GM12874 (cell line): ENCODE data around the gene SNTG2.

Experiments used
- TF ChIP-seq, protein P1 (sequence below): IDR thresholded peaks from 2 replicates; pipeline ENCODE4 v1.5.1; 2011; ENCODE audit warnings: low read depth, mild to moderate bottlenecking, control low read depth, low read length, moderate library complexity; ENCODE audit not compliant: insufficient read depth

Gene SNTG2

DNA sequence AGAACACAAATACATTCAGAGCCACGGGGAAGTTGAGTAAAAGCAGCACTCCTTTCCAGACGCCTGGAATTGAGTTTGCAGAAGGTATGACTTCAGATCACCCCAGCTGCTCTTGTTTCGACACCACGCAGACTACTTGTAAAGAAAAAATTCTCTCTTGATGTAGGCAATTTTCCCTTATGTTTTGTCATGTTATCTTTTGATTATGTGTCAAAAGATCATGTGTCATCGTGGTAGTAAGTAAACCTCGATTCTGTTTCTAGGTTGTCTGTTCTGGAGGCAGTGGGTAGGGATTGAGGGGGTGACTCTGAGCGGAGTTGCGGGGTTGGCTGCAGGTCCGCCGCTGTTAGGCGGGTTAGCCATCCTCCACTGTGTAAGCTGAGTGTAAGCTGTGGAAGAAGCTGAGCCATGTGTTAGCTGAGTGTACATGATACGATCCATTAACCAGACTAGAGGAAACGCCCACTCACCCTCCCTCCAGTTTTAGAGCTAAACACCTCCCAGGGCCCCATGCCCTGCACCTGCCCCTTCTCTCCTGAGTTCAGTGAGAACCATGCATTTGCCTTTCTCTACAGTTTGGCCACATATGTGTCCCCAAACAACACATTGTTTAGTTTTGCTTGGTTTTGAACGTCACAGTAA, 181.8 kb downstream of the SNTG2 start:
- TF ChIP-seq, protein P1, sequence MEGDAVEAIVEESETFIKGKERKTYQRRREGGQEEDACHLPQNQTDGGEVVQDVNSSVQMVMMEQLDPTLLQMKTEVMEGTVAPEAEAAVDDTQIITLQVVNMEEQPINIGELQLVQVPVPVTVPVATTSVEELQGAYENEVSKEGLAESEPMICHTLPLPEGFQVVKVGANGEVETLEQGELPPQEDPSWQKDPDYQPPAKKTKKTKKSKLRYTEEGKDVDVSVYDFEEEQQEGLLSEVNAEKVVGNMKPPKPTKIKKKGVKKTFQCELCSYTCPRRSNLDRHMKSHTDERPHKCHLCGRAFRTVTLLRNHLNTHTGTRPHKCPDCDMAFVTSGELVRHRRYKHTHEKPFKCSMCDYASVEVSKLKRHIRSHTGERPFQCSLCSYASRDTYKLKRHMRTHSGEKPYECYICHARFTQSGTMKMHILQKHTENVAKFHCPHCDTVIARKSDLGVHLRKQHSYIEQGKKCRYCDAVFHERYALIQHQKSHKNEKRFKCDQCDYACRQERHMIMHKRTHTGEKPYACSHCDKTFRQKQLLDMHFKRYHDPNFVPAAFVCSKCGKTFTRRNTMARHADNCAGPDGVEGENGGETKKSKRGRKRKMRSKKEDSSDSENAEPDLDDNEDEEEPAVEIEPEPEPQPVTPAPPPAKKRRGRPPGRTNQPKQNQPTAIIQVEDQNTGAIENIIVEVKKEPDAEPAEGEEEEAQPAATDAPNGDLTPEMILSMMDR: no peak

DNA sequence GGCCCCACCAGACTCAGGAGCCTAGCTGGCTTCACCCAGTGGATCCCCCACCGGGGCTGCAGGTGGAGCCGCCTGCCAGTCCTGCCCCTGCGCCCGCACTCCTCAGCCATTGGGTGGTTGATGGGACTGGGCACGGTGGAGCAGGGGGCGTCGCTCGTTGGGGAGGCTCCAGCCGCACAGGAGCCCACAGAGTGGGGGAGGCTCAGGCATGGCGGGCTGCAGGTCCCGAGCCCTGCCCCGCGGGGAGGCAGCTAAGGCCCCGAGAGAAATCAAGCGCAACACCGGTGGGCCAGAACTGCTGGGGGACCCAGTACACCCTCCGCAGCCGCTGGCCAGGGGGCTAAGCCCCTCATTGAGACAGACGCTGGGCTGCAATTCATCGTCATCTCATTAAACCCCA, 184.0 kb downstream of the SNTG2 start:
- TF ChIP-seq, protein P1: no peak

DNA sequence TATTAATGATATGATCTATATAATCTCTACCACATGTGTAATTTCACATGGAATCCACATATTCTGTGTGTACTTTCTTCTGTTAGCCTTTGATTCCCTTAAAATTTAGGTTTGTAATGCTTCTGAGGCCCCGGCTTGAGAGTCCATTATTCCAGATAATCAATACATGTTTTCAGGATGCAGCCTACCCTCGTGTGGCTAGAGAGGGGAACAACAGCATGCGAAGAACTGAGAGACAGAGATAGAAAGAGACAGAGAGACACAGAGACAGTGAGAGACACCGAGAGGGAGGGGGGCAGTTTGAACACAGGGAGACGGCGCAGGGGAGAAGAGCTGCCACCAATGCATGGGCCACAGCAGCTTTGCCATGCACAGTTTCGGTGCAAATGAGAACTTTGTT, 185.4 kb downstream of the SNTG2 start:
- TF ChIP-seq, protein P1: no peak

DNA sequence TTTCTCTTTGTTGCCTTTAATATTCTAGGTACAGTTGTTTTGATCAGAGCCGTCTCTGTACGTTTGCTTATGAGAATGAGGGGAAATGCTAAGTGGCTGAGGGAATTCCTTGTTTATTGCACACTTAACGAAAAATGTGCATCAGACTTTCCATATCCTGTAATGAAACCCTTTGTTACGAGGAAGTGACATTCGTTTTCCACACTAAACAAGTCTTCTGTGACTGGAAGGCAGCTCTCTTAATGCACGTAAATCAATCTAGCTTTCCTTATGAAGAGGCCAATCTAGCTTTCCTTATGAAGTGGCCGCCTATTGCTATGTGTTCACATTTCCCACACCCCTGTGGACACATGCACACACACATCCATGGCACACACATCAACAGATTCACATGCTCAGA, 186.2 kb downstream of the SNTG2 start:
- TF ChIP-seq, protein P1: no peak

DNA sequence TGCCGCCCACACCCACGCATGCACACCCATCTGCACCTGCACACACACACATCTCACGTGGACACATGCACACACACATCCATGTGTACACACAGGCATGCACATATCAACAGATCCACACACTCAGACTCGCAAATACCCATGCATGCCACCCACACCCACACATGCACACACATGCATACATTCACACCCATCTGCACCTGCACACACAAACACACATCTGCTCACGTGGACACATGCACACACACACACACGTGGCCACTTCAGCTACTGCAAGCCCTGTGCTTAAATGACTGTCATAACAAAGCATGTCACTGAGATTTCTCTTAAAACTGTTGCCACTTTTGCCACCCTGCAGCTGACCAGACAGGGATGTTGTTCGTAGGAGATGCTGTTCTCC, 186.6 kb downstream of the SNTG2 start:
- TF ChIP-seq, protein P1: no peak

DNA sequence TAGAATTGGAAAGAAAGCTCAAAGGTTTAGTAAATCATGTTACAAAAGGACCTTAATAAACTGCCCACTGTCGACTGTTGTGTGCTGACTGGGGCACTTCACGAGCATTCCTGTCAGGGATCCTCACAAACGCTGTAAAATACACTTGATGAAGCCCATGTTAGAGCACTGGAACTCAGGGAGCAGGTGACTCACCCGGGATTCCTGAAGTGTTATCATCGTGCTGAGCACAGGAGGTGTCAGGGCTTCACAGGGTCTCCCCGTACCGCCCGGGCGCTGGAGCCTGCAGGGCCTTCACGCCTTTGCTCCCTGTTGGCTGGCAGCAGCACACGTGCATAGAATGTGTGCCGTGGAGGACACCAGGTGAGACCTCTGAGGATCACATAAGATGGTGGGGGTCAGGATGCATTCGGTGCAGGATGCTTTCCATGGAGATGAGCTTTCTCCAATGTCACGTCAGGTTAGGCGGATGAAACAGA, 187.3 kb downstream of the SNTG2 start:
- TF ChIP-seq, protein P1: no peak

DNA sequence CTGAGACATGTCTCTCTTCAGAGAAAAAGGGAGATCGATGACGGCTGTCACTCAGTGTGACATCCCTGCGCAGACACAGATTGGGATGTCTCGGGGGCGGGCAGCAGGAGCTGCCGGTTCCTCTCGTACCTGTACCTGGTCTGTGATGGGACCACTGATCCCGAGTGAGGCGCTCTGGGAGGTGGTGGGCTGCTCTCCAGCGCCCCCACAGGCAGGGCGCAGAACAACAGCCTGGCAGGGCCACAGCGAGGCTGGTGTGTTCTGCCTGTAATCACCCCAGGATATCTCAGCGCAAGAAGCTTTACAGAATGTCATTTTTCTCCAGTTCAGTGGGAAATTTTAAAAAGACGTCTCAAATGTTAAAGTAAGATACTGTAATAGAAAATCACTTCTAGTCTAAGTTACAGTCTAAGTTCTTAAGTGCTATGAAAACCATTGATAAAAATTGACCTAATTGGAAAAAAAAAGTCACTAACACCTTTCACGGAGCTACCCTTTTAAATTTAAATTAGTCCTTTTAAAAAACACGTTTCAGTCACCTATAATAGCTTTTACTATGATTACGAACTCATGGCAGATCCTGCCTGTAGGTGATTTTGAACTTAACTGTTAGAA, 189.8 kb downstream of the SNTG2 start:
- TF ChIP-seq, protein P1: peak; percentile 84
